Suprapubic skin (tissue), 4 donors: ENCODE data around the gene PKP1. TPM values are rescaled to one million over a fixed set of nuclear protein-coding genes. Genes with fewer than 3 reads are reported as not detected.

Experiments used
- DNase-seq, 2 donors: peaks; one replicate each; pipeline ENCODE4 v3.0.0-alpha.2; 2019; ENCODE audit warnings: low spot score in 2 of 2
- H3K27ac ChIP-seq: fragments of 200-600 bp; sonication (generic); one replicate; pipeline ENCODE4 v1.5.1; 2019
- H3K27me3 ChIP-seq: fragments of 200-600 bp; sonication (generic); one replicate; pipeline ENCODE4 v1.5.1; 2019
- H3K36me3 ChIP-seq: fragments of 200-600 bp; sonication (generic); one replicate; pipeline ENCODE4 v1.5.1; 2019
- H3K4me1 ChIP-seq: fragments of 200-600 bp; sonication (generic); one replicate; pipeline ENCODE4 v1.5.1; 2019
- H3K4me3 ChIP-seq: fragments of 200-600 bp; sonication (generic); one replicate; pipeline ENCODE4 v1.5.1; 2019; ENCODE audit warnings: mild to moderate bottlenecking
- H3K9me3 ChIP-seq: fragments of 200-600 bp; sonication (generic); one replicate; pipeline ENCODE4 v1.5.1; 2019
- EP300 ChIP-seq: sonication (generic); formaldehyde crosslinking; IDR thresholded peaks from one replicate; pipeline ENCODE4 v1.6.1; 2017; ENCODE audit warnings: antibody characterized with exemption
- POLR2A ChIP-seq, 2 donors: fragments of 450-650 bp; IDR thresholded peaks; one replicate each; pipeline ENCODE4 v1.6.1; 2017; ENCODE audit warnings: antibody characterized with exemption in 2 of 2, mild to moderate bottlenecking in 2 of 2, moderate library complexity in 2 of 2
- POLR2AphosphoS5 ChIP-seq, 3 donors: sonication (generic); formaldehyde crosslinking; IDR thresholded peaks; one replicate each; pipeline ENCODE4 v1.6.1; 2017; ENCODE audit warnings: antibody characterized with exemption in 3 of 3
- WGBS: methylation state at CpG from one replicate; pipeline ENCODE4 v1.1.5; 2018; 5-methylcytosine and 5-hydroxymethylcytosine counted together
- total RNA-seq, 4 donors: library from RNA; depleted of rRNA; stranded (reverse); fragments of >200 nt; gene quantifications; one replicate each; pipeline ENCODE4 v1.1.0, GENCODE V29; 2016
- TF ChIP-seq, protein P1 (sequence below), 2 donors: fragments of 200-600 bp in 1 of 2; fragments of 450-650 bp in 1 of 2; sonication (generic) in 1 of 2; IDR thresholded peaks; one replicate each; pipeline ENCODE4 v1.5.1; 2016 to 2019; ENCODE audit warnings: antibody characterized with exemption in 2 of 2, mild to moderate bottlenecking in 1 of 2, moderate library complexity in 1 of 2

Gene PKP1
- total RNA-seq, 4 donors from 2014 or later: 888 to 1,187 (median 1,096) TPM

DNA sequence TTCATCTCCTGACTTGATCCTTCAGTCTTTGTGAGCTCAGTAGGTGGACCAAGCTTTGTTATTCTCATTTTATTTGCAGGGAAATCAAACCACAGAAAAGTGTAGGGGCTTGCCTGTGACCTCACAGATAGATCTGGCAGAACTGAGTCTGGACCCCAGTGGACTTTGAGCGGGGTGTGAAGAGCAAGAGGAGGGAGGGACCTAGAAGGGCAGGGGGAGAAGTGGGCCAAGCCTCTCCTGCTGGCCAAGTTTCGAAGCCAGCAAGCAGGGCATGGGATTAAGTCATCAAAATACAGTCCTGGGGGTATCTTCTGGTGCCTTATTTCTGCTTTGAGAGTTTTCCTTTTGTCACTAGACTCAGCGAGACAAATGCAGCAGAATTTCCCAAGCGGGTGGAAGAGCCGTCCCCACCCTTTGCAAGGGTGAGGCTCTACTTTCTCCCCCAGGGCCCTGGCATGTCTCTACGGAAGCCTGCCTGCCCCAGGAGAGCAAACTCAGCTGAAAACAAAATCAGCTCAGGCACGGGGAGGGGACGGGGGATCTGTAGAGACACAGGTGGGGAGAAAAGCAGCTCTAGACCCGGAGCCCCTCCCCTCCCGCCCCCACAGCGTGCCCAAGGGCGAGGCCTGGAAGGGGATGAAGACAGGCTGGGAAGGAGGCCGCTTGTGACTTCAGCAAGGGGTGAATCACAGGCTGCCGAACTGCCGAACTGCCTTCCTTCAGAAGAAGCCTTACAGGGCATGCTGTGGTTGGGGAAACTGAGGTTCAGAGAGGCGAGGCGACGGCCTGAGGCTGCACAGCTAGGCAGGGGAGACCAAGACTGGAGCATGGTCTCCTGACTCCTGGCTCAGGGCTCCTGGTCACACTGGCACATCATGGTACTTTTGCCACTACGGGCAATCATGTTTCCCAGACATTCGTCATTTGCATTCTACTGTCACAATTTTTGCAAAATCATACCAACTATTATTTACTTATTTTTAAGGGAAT, 19.2 kb downstream of the PKP1 start:
- Histone ChIP-seq H3K27ac (peak overlapping the region; percentile 89), H3K9me3 (no peaks in the 10 kb centered on the region), H3K36me3 (peaks cover 3% of the 10 kb centered on the region), H3K27me3 (no peaks in the 10 kb centered on the region), H3K4me1 (peaks cover 96% of the 10 kb centered on the region), H3K4me3 (no peak overlapping the region)
- DNase-seq: no peak
- peak in 1 of 3 donors; percentile 46 for TF ChIP-seq POLR2AphosphoS5 (IDR thresholded peaks at IDR 0.05)
- TF ChIP-seq, protein P1, sequence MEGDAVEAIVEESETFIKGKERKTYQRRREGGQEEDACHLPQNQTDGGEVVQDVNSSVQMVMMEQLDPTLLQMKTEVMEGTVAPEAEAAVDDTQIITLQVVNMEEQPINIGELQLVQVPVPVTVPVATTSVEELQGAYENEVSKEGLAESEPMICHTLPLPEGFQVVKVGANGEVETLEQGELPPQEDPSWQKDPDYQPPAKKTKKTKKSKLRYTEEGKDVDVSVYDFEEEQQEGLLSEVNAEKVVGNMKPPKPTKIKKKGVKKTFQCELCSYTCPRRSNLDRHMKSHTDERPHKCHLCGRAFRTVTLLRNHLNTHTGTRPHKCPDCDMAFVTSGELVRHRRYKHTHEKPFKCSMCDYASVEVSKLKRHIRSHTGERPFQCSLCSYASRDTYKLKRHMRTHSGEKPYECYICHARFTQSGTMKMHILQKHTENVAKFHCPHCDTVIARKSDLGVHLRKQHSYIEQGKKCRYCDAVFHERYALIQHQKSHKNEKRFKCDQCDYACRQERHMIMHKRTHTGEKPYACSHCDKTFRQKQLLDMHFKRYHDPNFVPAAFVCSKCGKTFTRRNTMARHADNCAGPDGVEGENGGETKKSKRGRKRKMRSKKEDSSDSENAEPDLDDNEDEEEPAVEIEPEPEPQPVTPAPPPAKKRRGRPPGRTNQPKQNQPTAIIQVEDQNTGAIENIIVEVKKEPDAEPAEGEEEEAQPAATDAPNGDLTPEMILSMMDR (IDR thresholded peaks at IDR 0.05): no peak
- 42% methylated on average over 17 of the region's 20 CpGs for WGBS

DNA sequence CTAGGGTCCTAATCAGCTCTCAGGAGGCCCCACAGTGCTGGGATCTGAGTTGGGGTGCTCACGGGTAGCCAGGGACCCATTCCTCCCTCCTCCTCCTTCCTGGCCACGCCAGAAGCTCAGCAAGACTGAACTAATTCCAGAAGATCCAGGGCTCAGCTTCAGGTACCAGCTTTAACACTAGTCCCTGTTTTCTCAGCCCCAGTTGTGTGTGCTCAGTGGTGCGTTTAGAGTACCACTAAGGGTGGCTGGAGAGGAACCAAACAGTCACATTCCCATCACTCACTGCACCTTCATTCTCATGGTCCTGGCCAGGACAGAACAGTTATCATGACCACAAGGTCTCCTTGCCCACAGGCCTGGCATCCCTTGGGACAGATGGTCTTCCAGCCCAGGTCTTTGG, 20.8 kb downstream of the PKP1 start:
- H3K9me3 ChIP-seq: no peaks in the 10 kb centered on the region
- no peak for DNase-seq
- TF ChIP-seq, protein P1 (IDR thresholded peaks at IDR 0.05): no peak
- TF ChIP-seq POLR2AphosphoS5 (IDR thresholded peaks at IDR 0.05) (no peak), EP300 (no peak)
- H3K4me1 ChIP-seq: peaks cover 96% of the 10 kb centered on the region
- WGBS: 51% methylated on average over 3 of the region's 3 CpGs
- H3K27me3 ChIP-seq: no peaks in the 10 kb centered on the region
- no peak overlapping the region for H3K4me3 ChIP-seq
- peak overlapping the region; percentile 89 for H3K27ac ChIP-seq
- H3K36me3 ChIP-seq: no peaks in the 10 kb centered on the region

DNA sequence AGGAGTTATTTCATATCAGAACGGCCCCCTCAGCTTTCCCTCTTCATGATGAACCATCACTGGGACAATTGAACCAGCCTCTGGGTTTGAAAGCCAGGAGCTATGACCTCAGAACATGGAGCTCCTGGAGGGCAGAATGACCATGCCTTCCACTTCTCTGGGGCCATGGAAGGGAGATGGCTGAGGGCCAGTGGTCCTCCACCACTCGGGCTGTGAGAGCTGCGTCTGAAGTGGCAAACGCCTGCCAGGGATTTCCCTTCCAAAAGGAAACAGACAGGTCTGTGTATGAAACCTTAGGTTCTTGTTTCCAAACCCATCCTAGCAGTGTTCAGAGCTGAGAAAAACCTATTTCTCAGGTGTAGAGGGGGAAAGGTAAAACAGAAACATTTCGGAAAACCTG, 22.5 kb downstream of the PKP1 start:
- no peaks in the 10 kb centered on the region for H3K9me3 ChIP-seq
- H3K36me3 ChIP-seq: no peaks in the 10 kb centered on the region
- no peak overlapping the region for H3K4me3 ChIP-seq
- no peak for DNase-seq
- WGBS: 64% methylated on average over 5 of the region's 5 CpGs
- peaks cover 96% of the 10 kb centered on the region for H3K4me1 ChIP-seq
- H3K27ac ChIP-seq: peak overlapping the region; percentile 89
- TF ChIP-seq POLR2AphosphoS5 (IDR thresholded peaks at IDR 0.05): no peak
- TF ChIP-seq, protein P1 (IDR thresholded peaks at IDR 0.05): no peak
- TF ChIP-seq POLR2A (IDR thresholded peaks at IDR 0.05): no peak
- no peak for TF ChIP-seq EP300
- no peaks in the 10 kb centered on the region for H3K27me3 ChIP-seq

DNA sequence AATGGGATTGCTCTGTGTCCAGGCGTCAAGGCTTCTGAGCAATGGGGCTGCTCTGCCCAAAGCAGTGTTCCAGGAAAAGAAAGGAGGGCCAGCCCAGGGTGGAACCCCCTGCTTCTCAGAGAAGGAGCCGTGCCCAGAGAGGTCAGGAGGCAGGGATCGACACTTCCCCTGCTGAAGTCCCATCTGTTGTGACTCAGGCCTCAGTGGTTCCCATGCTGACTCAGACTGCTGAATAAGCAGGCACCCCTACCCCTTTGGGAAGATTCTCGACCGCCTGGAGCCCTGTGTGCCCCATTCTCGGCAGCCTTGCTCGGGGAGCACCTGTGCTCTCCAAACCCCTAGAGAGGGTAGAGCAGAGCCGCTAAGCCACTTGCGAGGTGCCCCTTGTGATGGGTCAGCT, 23.9 kb downstream of the PKP1 start:
- no peak for DNase-seq
- Histone ChIP-seq H3K9me3 (no peaks in the 10 kb centered on the region), H3K4me1 (peaks cover 98% of the 10 kb centered on the region), H3K27ac (peak overlapping the region; percentile 89), H3K36me3 (no peaks in the 10 kb centered on the region), H3K27me3 (no peaks in the 10 kb centered on the region), H3K4me3 (no peak overlapping the region)
- TF ChIP-seq POLR2AphosphoS5 (IDR thresholded peaks at IDR 0.05) (no peak), EP300 (no peak)
- TF ChIP-seq, protein P1 (IDR thresholded peaks at IDR 0.05): no peak
- WGBS: no CpG with 5 or more reads among the region's 9 CpGs

DNA sequence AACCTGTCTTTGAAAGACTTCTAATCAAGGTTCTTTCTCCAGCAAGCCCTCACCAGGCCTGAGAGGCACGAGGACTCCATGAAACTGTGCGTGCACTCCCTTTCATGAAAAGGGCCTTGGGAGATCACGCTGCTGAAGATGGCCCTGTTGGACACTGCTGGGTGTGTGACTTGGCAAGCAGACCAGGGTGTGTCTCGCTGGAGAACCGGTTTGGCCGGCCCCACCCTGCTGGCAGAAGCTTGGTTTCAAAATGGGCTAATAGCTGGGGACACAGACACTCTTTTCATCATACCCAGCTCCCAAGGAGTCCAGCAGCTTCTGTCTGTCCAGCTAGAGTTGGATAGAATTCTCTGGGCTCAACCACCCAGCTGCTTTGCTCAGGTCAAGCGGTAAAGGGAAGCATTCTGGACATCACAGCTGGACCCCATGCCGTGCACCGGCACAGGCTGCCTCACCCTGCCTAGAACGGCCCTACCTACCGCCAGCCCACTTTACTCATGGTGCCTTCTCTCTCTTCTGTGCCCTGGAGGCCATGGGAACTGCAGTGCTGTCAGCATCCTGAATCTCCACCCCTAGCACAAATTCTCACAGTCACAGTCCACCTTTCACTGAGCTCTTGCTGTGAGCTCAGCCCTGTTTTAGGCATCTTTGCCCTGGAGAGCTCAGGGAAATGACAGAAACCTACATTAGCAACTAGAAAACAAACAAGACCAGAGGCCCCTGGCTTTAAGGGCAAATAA, 24.6 kb downstream of the PKP1 start:
- DNase-seq: peak; percentile 91 to 92
- Histone ChIP-seq H3K4me1 (peaks cover 98% of the 10 kb centered on the region), H3K27ac (peak overlapping the region; percentile 89), H3K36me3 (no peaks in the 10 kb centered on the region), H3K9me3 (no peaks in the 10 kb centered on the region), H3K27me3 (no peaks in the 10 kb centered on the region), H3K4me3 (no peak overlapping the region)
- 63% methylated on average over 4 of the region's 11 CpGs for WGBS
- TF ChIP-seq POLR2AphosphoS5 (IDR thresholded peaks at IDR 0.05) (peak in 2 of 3 donors; percentile 27 to 81), EP300 (no peak)
